Measurements from ENCODE around the gene QPCT.

DNA sequence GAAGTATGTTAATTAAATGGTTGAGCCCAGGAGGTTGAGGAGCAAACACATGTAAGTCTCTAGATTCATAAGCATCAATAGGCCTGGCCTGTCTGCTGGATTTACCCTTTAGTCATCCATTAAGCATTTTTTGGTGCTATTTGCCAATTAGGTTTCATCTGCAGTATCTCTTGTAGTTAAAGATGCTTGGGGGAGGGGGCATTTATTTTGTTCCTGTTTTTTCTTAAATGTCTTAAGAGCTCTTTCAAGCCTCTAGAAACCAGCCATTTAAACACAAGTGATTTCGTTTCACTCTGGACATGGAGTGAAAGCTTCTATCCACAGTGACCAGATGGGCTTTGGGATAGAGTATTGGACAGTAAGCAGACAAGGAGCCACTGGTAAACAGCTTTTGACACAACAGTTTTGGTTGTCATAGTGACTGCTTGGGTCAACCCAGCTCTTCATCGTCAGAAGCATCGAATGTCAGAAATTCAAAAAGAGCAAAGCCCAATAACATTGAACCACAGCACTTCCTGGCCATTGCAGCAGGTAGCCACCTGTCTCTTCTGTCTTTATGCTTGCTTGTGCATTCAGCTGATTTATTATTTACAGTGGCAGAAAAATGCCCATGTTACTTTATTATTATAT is 4.9 kb downstream of the QPCT start:
- TF ChIP-seq, protein P1, sequence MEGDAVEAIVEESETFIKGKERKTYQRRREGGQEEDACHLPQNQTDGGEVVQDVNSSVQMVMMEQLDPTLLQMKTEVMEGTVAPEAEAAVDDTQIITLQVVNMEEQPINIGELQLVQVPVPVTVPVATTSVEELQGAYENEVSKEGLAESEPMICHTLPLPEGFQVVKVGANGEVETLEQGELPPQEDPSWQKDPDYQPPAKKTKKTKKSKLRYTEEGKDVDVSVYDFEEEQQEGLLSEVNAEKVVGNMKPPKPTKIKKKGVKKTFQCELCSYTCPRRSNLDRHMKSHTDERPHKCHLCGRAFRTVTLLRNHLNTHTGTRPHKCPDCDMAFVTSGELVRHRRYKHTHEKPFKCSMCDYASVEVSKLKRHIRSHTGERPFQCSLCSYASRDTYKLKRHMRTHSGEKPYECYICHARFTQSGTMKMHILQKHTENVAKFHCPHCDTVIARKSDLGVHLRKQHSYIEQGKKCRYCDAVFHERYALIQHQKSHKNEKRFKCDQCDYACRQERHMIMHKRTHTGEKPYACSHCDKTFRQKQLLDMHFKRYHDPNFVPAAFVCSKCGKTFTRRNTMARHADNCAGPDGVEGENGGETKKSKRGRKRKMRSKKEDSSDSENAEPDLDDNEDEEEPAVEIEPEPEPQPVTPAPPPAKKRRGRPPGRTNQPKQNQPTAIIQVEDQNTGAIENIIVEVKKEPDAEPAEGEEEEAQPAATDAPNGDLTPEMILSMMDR (IDR thresholded peaks at IDR 0.05; ENCODE audit: low read depth, low read length) = no peak
- TF ChIP-seq POLR2A (IDR thresholded peaks at IDR 0.05; ENCODE audit: extremely low read depth, insufficient read length) (no peak), MAX (IDR thresholded peaks at IDR 0.05; ENCODE audit: low read depth, low read length) (no peak), MYC (IDR thresholded peaks at IDR 0.05; ENCODE audit: low read depth, low read length) (no peak)
